Activated CD4-positive, alpha-beta memory T cell treated with anti-CD3 and anti-CD28 coated beads for 36 hours (primary cell): ENCODE data around the gene GOLPH3. TPM values are rescaled to one million over a fixed set of nuclear protein-coding genes. Genes with fewer than 3 reads are reported as not detected.

Experiments used
- CTCF ChIA-PET: fragments of 350-600 bp; sonication (Branson Sonifier 250); formaldehyde crosslinking; loops from one replicate; lab custom pipeline; 2021; ENCODE audit warnings: antibody characterized with exemption, inconsistent platforms; lab: Charles Lee
- POLR2A ChIA-PET: fragments of 350-600 bp; sonication (Branson Sonifier 250); formaldehyde crosslinking; loops from one replicate; lab custom pipeline; 2021; ENCODE audit warnings: antibody characterized with exemption; lab: Charles Lee
- DNase-seq: peaks from one replicate; pipeline ENCODE4 v3.0.0-alpha.2; 2020
- H3K27ac Mint-ChIP-seq: one replicate; pipeline ENCODE4 v1.8.0; 2021; ENCODE audit warnings: mixed read lengths
- H3K27me3 Mint-ChIP-seq: one replicate; pipeline ENCODE4 v1.8.0; 2021; ENCODE audit warnings: mixed read lengths
- H3K36me3 Mint-ChIP-seq: one replicate; pipeline ENCODE4 v1.8.0; 2021; ENCODE audit warnings: mixed read lengths
- H3K4me1 Mint-ChIP-seq: one replicate; pipeline ENCODE4 v1.8.0; 2021; ENCODE audit warnings: low read depth, mixed read lengths
- H3K4me3 Mint-ChIP-seq: one replicate; pipeline ENCODE4 v1.8.0; 2021; ENCODE audit warnings: mild to moderate bottlenecking, mixed read lengths
- H3K9me3 Mint-ChIP-seq: one replicate; pipeline ENCODE4 v1.8.0; 2021; ENCODE audit warnings: mixed read lengths
- intact Hi-C: fragments of 100-400 bp; cut with micrococcal nuclease; formaldehyde crosslinking; loops from one replicate; pipeline ENCODE4 v1.15.1; 2023
- total RNA-seq, 2 experiments: library from RNA; stranded (reverse); gene quantifications; one replicate each; pipeline ENCODE4 v1.2.3, GENCODE V29; 2021

GOLPH3 gene
- total RNA-seq, 2 experiments from 2014 or later: 65.6 to 67.1 TPM

DNA sequence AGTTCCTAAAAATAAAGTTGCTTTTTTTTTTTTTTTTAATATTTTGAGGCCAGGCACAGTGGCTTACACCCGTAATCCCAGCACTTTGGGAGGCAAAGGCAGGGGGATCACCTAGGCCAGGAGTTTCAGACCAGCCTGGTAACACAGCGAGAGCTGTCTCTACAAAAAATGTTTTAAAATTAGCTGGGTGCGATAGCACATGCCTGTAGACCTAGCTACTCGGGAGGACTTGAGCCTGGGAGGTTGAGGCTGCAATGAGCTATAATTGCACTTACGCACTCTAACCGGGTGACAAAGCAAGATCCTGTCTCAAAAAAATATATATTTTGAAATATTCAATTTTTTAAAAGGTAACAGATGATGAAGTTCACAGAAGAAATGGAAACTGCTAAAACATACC, 22.9 kb downstream of the GOLPH3 start:
- Mint-ChIP-seq H3K27ac (no peak overlapping the region), H3K36me3 (peaks cover 12% of the 10 kb centered on the region), H3K27me3 (no peaks in the 10 kb centered on the region), H3K4me3 (no peak overlapping the region), H3K9me3 (no peaks in the 10 kb centered on the region), H3K4me1 (peaks cover 56% of the 10 kb centered on the region)
- ChIA-PET POLR2A (interaction anchor here (1.5 kb wide), 1 partner anchor 23 kb away, joined by 4 read pairs; the partner anchor contains the start of gene GOLPH3), CTCF (interaction anchor here (0.5 kb wide), 1 partner anchor 10 kb away, joined by 3 read pairs; no protein-coding TSS in a partner anchor)
- DNase-seq: no peak
- intact Hi-C loops: no loop called here

DNA sequence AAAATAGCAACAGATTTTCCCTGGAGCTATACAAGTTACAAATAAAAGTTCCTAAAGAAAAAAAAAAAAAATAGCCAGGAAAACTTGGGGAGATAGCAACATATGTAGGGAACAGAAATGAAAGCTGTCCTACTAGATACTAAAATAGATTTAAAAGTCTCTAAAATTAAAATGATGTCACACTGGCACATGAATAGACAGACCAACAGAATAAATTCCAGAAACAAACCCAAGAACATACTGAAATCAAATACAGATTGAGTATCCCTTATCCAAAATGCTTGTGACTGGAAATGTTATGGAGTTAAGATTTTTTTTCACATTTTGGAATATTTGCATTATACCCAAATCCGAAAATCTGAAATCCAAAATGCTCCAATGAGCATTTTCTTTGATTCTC, 23.8 kb downstream of the GOLPH3 start:
- intact Hi-C loops: no loop called here
- ChIA-PET CTCF (no interaction called here), POLR2A (no interaction called here)
- H3K27me3 Mint-ChIP-seq: no peaks in the 10 kb centered on the region
- no peak for DNase-seq
- peaks cover 9% of the 10 kb centered on the region for H3K36me3 Mint-ChIP-seq
- no peak overlapping the region for H3K4me3 Mint-ChIP-seq
- H3K4me1 Mint-ChIP-seq: peaks cover 56% of the 10 kb centered on the region
- no peaks in the 10 kb centered on the region for H3K9me3 Mint-ChIP-seq
- no peak overlapping the region for H3K27ac Mint-ChIP-seq

DNA sequence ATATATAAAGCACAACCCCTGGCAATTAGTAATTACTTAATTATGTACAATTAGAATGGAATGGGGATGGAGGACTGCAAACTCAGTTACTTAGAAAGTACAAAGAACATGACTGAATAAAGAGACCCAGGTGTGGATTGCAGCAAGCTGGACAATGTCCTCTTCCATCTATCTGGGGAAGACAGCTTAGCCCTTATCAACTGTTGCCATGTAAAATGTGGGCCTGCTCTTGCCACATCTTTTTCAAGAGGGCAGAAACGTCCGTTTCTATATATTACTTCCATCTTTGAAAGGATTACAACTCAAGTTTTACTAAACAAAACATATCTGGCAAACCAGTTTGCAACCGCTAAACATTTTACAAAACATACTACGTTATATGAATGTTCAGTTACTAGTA, 26.2 kb downstream of the GOLPH3 start:
- peaks cover 47% of the 10 kb centered on the region for H3K4me1 Mint-ChIP-seq
- CTCF ChIA-PET: no interaction called here
- H3K4me3 Mint-ChIP-seq: no peak overlapping the region
- no peak overlapping the region for H3K27ac Mint-ChIP-seq
- intact Hi-C loops: no loop called here
- H3K9me3 Mint-ChIP-seq: no peaks in the 10 kb centered on the region
- POLR2A ChIA-PET: no interaction called here
- no peaks in the 10 kb centered on the region for H3K27me3 Mint-ChIP-seq
- DNase-seq: no peak
- H3K36me3 Mint-ChIP-seq: peaks cover 14% of the 10 kb centered on the region

DNA sequence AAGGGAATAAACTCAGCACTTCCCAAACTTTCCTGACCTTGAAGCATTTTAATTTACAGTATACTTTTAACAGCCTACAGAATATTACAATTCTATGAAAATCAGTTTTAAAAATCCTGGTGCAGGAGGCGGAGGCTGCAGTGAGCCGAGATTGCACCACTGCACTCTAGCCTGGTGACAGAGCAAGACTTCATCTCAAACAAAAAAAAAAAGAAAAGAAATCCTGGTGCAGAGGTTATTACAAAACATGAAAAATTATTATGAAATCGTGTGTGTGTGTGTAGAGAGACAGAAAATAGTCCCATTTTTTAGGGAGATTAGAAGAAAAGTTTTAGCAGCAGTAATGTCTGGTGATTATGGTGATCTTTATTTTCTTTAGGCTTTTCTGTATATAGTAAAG, 26.9 kb downstream of the GOLPH3 start:
- H3K27me3 Mint-ChIP-seq: no peaks in the 10 kb centered on the region
- ChIA-PET CTCF (no interaction called here), POLR2A (no interaction called here)
- peaks cover 47% of the 10 kb centered on the region for H3K4me1 Mint-ChIP-seq
- H3K9me3 Mint-ChIP-seq: no peaks in the 10 kb centered on the region
- H3K27ac Mint-ChIP-seq: no peak overlapping the region
- H3K4me3 Mint-ChIP-seq: no peak overlapping the region
- intact Hi-C loops: no loop called here
- H3K36me3 Mint-ChIP-seq: peaks cover 15% of the 10 kb centered on the region
- DNase-seq: no peak

DNA sequence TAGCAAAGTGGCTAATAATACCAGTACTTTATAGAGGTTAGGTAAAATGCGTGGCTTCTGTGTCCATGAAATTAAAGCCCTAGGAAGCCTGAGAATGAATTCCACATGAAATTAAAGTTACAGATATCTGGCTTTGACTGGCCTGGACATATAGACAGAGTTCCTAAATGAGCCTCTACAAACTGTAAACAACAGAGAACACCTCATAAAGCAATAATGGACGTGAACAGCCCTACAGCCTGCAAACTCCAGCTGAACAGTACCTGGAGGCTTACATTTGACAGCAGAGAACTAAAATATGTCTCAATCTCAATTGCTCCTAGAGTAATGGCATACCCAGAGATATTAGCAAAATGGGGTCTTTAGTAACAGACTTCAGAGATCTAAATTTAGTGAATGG, 28.7 kb downstream of the GOLPH3 start:
- CTCF ChIA-PET: interaction anchor here (0.8 kb wide), 1 partner anchor 88 kb away, joined by 3 read pairs; no protein-coding TSS in a partner anchor
- peaks cover 42% of the 10 kb centered on the region for H3K4me1 Mint-ChIP-seq

DNA sequence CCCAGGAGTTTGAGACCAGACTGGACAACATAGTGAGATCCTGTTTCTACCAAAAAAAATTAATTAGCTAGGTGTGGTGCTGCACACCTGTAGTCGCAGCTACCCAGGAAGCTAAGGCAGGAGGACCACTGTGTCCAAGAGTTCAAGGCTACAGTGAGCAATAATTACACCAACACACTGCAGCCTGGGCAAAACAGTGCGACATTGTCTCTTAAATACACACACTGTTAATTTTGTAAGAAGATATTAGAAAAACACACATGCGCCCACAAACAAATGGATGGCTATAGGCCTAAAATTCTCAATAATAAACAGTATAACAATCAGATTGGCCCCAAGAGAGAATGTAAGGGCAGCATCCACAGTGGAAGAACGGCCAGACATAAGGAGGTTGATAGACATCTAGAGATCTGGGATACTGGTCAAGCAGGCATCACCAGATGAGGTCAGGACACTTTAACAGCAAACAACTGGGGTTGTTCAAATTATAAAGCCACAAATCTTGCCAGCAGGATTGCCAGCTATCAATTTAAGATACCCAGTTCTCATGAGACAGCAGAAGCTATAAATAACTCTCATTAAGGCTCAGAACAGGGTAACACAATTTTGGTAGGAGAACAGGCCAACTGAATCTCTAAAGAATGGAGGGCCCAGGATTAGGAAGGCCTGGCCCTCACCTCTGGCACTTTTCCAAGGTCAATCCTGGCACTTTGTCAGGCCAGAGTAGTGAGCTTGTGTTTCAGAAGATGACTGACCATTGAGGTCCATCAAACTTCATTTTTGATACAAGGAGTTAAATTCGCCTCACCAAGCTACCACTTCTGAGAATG, 29.5 kb downstream of the GOLPH3 start:
- Mint-ChIP-seq H3K9me3 (no peaks in the 10 kb centered on the region), H3K27ac (peak overlapping the region; percentile 38), H3K4me1 (peaks cover 45% of the 10 kb centered on the region), H3K27me3 (no peaks in the 10 kb centered on the region), H3K36me3 (peaks cover 24% of the 10 kb centered on the region), H3K4me3 (no peak overlapping the region)
- intact Hi-C loops: no loop called here
- CTCF ChIA-PET: interaction anchor here (0.8 kb wide), 1 partner anchor 88 kb away, joined by 3 read pairs; no protein-coding TSS in a partner anchor
- no peak for DNase-seq
- POLR2A ChIA-PET: interaction anchor here (0.6 kb wide), 1 partner anchor 151 kb away, joined by 3 read pairs; no protein-coding TSS in a partner anchor

More for the DNA sequence above, 28.7 kb downstream of the GOLPH3 start:
- Mint-ChIP-seq H3K27me3 (no peaks in the 10 kb centered on the region), H3K4me3 (no peak overlapping the region), H3K9me3 (no peaks in the 10 kb centered on the region), H3K36me3 (peaks cover 22% of the 10 kb centered on the region), H3K27ac (no peak overlapping the region)
- intact Hi-C loops: no loop called here
- DNase-seq: no peak
- POLR2A ChIA-PET: no interaction called here

DNA sequence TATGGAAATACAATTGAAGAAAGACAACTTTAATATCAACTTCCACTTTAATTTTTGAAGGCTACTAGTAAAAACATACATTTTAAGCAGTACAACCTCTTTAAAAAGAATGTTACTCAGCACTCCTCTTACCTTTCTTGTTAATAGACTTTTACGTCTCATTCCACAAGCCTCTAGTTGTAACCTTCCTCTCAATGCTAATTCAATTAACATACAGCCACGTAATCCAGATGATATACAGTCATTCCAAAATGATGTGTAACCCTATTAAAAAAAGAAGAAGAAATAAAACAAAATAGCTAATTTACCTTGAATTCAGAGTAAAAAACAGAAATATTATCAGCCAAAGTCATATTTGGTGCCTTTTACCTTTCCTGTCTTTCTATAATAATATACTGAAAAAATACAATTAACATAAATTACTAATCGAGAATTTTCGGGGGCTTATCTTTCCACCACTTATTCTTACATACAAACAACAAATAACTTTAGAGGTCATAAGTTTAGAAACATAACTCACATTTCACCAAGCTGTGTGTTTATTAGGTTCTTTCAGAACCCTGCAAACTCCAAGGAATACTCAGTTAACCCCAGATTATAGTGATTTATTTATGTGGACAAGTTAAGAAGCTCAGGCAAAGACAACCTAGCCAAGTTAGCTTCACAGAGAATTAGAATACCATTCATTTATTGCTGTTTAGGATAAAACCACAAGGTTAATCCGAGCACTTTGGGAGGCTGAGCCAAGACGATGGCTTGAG, 30.3 kb downstream of the GOLPH3 start:
- Mint-ChIP-seq H3K27ac (no peak overlapping the region), H3K9me3 (no peaks in the 10 kb centered on the region), H3K36me3 (peaks cover 23% of the 10 kb centered on the region), H3K27me3 (no peaks in the 10 kb centered on the region), H3K4me1 (peaks cover 45% of the 10 kb centered on the region), H3K4me3 (no peak overlapping the region)
- intact Hi-C loops: no loop called here
- no peak for DNase-seq
- POLR2A ChIA-PET: interaction anchor here (0.6 kb wide), 1 partner anchor 152 kb away, joined by 3 read pairs; no protein-coding TSS in a partner anchor
- CTCF ChIA-PET: no interaction called here

DNA sequence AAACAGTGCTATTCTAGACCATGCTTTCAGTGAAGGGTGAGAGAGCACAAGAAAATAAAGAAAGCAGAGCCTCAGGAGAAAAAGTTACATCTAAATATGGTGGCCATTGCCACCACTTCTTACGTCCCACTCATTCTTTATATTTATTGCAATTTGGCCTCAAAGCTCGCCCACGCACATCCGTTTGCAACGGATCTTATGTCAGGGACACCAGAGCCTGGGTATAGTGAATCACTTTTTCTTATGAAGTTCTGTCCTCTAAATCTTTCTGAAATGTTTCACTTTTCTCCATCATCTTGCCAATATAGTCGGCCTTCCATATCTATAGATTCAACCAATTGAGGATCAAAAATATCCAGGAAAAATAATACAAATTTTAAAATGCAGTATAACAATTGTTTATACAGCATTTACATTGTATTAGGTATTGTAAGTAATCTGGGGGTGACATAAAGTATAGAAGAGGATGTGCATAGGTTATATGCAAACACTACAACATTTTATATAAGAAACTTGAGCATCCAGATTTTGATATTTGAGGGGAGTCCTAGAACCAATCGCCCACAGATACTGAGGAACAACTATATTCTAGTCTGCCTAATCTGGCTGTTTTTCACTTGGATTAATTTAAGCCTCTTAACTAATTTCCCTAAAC, 35.2 kb downstream of the GOLPH3 start:
- H3K36me3 Mint-ChIP-seq: peaks cover 32% of the 10 kb centered on the region

DNA sequence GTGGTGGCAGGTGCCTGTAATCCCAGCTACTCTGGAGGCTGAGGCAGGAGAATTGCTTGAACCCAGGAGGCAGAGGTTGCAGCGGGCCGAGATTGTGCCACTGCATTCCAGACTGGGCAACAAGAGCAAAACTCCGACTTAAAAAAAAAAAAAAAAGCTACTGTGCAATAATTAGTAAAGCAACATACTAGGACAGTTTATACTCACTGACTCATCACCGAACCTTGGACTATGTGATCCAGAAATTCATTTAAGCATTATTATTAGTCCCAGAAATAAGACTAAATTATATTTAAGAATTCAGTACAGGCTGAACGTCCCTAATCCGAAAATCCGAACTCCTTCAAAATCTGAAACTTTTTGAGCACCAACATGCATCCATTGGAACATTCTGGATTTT, 37.8 kb downstream of the GOLPH3 start:
- peaks cover 38% of the 10 kb centered on the region for H3K4me1 Mint-ChIP-seq
- POLR2A ChIA-PET: interaction anchor here (1.3 kb wide), 1 partner anchor 38 kb away, joined by 5 read pairs; the partner anchor contains the start of gene GOLPH3
- no peak overlapping the region for H3K27ac Mint-ChIP-seq
- H3K9me3 Mint-ChIP-seq: no peaks in the 10 kb centered on the region
- intact Hi-C loops: loop anchor here (10.0 kb wide), 1 partner anchor 78 kb away; no protein-coding TSS in a partner anchor
- CTCF ChIA-PET: no interaction called here
- H3K36me3 Mint-ChIP-seq: peaks cover 35% of the 10 kb centered on the region
- H3K4me3 Mint-ChIP-seq: no peak overlapping the region
- DNase-seq: no peak
- H3K27me3 Mint-ChIP-seq: no peaks in the 10 kb centered on the region

More for the DNA sequence above, 35.2 kb downstream of the GOLPH3 start:
- peak overlapping the region; percentile 28 for H3K4me3 Mint-ChIP-seq
- CTCF ChIA-PET: interaction anchor here (1.2 kb wide), 1 partner anchor 72 kb away, joined by 3 read pairs; no protein-coding TSS in a partner anchor
- no peaks in the 10 kb centered on the region for H3K9me3 Mint-ChIP-seq
- intact Hi-C loops: loop anchor here (1.0 to 10.0 kb wide), 3 partner anchors 22 to 76 kb away; partner anchors contain the start of gene GOLPH3
- H3K27ac Mint-ChIP-seq: peak overlapping the region; percentile 88
- no peaks in the 10 kb centered on the region for H3K27me3 Mint-ChIP-seq
- peaks cover 25% of the 10 kb centered on the region for H3K4me1 Mint-ChIP-seq
- POLR2A ChIA-PET: interaction anchor here (0.7 to 1.1 kb wide), 2 partner anchors 32 to 37 kb away, joined by 3 read pairs; no protein-coding TSS in a partner anchor
- DNase-seq: peak; percentile 92

DNA sequence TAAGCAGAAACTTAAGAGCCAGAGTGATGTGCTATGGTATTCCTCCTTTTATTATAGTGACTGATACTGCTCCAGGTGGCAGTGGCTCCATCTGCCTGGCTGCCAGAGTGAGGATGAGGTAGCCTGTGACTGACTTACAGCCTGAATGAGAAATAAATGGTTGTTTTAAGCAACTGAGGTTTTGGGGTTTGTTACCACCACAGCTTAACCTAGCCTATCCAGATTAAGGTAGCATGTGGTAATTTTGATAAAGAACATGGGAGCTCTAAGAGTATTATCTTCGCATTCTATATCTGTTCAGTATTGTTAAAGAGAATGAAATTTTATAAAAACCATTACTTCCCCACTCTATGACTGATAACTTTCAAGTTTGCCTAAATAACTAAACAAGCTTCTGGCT, 39.0 kb downstream of the GOLPH3 start:
- H3K9me3 Mint-ChIP-seq: no peaks in the 10 kb centered on the region
- H3K4me3 Mint-ChIP-seq: no peak overlapping the region
- peaks cover 45% of the 10 kb centered on the region for H3K4me1 Mint-ChIP-seq
- H3K27ac Mint-ChIP-seq: peak overlapping the region; percentile 33
- peaks cover 37% of the 10 kb centered on the region for H3K36me3 Mint-ChIP-seq
- ChIA-PET CTCF (interaction anchor here (0.8 kb wide), 1 partner anchor 195 kb away, joined by 6 read pairs; no protein-coding TSS in a partner anchor), POLR2A (interaction anchor here (1.3 kb wide), 1 partner anchor 39 kb away, joined by 5 read pairs; the partner anchor contains the start of gene GOLPH3)
- DNase-seq: no peak
- H3K27me3 Mint-ChIP-seq: no peaks in the 10 kb centered on the region
- intact Hi-C loops: loop anchor here (10.0 kb wide), 1 partner anchor 80 kb away; no protein-coding TSS in a partner anchor

DNA sequence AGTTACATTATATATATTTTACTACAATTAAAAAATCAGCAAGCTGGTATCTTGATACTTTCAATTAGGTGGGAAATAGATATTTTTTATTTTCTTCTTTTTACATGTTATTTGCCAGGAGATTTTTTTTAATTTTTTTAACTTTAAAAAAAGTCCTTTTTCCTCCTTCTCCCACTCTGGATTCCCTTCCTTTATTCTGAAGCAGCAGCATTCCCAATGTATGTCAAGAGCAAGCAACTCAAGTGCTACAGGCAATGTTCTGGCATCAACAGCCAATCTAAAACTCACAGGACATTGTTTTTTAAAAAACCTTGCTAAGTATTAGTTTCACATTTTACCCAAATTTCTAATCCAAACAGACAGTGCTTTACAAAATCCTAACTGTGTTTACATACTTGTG, 41.4 kb downstream of the GOLPH3 start:
- ChIA-PET CTCF (no interaction called here), POLR2A (interaction anchor here (1.1 kb wide), 1 partner anchor 15 kb away, joined by 3 read pairs; no protein-coding TSS in a partner anchor)
- Mint-ChIP-seq H3K27me3 (no peaks in the 10 kb centered on the region), H3K36me3 (peaks cover 39% of the 10 kb centered on the region), H3K4me3 (no peak overlapping the region), H3K9me3 (no peaks in the 10 kb centered on the region), H3K27ac (no peak overlapping the region), H3K4me1 (peaks cover 47% of the 10 kb centered on the region)
- no peak for DNase-seq
- intact Hi-C loops: loop anchor here (10.0 kb wide), 1 partner anchor 82 kb away; no protein-coding TSS in a partner anchor
